HL-60 (cell line): ENCODE results near the gene SUFU.

Experiments used
- DNase-seq, 2 experiments: peaks; one replicate each; pipeline ENCODE4 v3.0.0-alpha.2; 2010 to 2020; ENCODE audit warnings: low read depth in 1 of 2, low spot score in 1 of 2
- H3K27ac ChIP-seq: fragments of 250-450 bp; sonication (Bioruptor Pico); replicated peaks from 2 replicates; pipeline ENCODE4 v1.5.1; 2020; ENCODE audit warnings: mild to moderate bottlenecking, moderate library complexity
- H3K27me3 ChIP-seq: fragments of 250-450 bp; sonication (Bioruptor Pico); 2 replicates; pipeline ENCODE4 v1.5.1; 2021; ENCODE audit warnings: mild to moderate bottlenecking, moderate library complexity; ENCODE audit not compliant: insufficient read depth, poor library complexity, severe bottlenecking
- H3K4me3 ChIP-seq: replicated peaks from 2 replicates; pipeline ENCODE4 v1.5.1; 2011; ENCODE audit warnings: mild to moderate bottlenecking, control low read depth, low read length; ENCODE audit not compliant: insufficient read depth
- GABPA ChIP-seq: IDR thresholded peaks from 2 replicates; pipeline ENCODE4 v1.6.1; 2012; ENCODE audit warnings: low read depth
- POLR2AphosphoS5 ChIP-seq: IDR thresholded peaks from 2 replicates; pipeline ENCODE4 v1.6.1; 2012; ENCODE audit warnings: low read depth
- SPI1 ChIP-seq: IDR thresholded peaks from 2 replicates; pipeline ENCODE4 v1.6.1; 2012; ENCODE audit warnings: low read depth, mild to moderate bottlenecking, borderline replicate concordance
- TF ChIP-seq, protein P1 (sequence below): IDR thresholded peaks from one replicate; pipeline ENCODE4 v1.5.1; 2011; ENCODE audit warnings: low read length, control low read depth, inconsistent platforms; ENCODE audit not compliant: insufficient read depth
- TF ChIP-seq, protein P2 (sequence below): IDR thresholded peaks from 2 replicates; pipeline ENCODE4 v1.6.1; 2012; ENCODE audit warnings: low read depth; ENCODE audit not compliant: insufficient replicate concordance

Gene SUFU

DNA sequence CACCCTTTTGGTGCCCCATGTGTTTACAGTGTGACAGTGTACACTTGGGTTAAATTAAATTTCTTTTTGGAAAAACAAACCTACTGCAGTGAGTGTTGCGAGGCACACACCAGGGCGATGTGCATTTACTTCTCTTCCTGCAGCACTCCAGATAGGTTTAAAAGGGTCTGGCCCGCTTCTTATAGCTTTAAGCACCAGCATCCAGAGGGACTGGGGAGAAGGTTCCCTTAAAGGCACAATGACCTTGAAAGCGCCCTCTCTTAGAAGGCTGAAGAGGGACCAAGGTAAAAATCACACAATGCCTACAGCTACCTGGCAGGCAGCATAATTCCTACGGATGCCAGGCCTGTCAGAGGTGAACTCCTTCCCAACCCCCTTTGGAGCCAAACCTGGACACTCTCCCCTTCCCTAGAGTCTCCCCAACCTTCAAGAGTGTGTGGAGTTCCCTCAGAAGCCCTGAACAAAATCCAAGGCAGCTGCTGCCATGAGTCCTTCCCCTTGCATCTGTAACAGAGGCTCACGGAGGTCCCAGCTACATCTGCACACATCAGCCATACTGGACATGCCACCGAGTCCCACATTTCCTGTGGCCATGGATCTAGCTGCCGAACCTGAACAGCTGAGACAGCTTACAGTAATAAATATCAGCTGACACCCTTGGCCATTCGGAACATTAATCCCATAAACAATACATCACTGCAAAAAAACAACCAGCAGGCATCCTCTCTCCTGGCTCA lies 173.7 kb downstream of the SUFU start:
- TF ChIP-seq GABPA (no peak), POLR2AphosphoS5 (no peak)
- no peak overlapping the region for H3K4me3 ChIP-seq
- H3K27me3 ChIP-seq: no peaks in the 10 kb centered on the region
- no peak for DNase-seq
- H3K27ac ChIP-seq: no peak overlapping the region

DNA sequence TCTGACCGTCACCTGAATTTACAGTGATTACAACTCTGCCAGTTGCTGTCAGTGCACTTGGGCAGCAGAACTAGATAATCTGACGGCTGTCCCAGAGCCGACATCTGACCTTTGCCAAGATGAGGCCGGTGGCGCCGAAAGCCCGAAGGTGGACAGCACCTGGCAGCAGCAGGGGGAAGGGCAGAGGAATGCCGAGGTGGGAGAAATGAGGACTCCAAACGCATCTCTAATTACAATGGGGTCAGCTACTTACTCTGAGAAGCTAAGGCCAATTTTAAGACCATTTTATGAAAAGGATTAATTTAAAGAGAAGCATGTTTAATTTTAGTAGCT lies 174.3 kb downstream of the SUFU start:
- Histone ChIP-seq H3K27ac (no peak overlapping the region), H3K27me3 (no peaks in the 10 kb centered on the region), H3K4me3 (no peak overlapping the region)
- TF ChIP-seq, protein P1, sequence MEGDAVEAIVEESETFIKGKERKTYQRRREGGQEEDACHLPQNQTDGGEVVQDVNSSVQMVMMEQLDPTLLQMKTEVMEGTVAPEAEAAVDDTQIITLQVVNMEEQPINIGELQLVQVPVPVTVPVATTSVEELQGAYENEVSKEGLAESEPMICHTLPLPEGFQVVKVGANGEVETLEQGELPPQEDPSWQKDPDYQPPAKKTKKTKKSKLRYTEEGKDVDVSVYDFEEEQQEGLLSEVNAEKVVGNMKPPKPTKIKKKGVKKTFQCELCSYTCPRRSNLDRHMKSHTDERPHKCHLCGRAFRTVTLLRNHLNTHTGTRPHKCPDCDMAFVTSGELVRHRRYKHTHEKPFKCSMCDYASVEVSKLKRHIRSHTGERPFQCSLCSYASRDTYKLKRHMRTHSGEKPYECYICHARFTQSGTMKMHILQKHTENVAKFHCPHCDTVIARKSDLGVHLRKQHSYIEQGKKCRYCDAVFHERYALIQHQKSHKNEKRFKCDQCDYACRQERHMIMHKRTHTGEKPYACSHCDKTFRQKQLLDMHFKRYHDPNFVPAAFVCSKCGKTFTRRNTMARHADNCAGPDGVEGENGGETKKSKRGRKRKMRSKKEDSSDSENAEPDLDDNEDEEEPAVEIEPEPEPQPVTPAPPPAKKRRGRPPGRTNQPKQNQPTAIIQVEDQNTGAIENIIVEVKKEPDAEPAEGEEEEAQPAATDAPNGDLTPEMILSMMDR: no peak
- TF ChIP-seq GABPA (no peak), POLR2AphosphoS5 (no peak), SPI1 (no peak)
- TF ChIP-seq, protein P2, sequence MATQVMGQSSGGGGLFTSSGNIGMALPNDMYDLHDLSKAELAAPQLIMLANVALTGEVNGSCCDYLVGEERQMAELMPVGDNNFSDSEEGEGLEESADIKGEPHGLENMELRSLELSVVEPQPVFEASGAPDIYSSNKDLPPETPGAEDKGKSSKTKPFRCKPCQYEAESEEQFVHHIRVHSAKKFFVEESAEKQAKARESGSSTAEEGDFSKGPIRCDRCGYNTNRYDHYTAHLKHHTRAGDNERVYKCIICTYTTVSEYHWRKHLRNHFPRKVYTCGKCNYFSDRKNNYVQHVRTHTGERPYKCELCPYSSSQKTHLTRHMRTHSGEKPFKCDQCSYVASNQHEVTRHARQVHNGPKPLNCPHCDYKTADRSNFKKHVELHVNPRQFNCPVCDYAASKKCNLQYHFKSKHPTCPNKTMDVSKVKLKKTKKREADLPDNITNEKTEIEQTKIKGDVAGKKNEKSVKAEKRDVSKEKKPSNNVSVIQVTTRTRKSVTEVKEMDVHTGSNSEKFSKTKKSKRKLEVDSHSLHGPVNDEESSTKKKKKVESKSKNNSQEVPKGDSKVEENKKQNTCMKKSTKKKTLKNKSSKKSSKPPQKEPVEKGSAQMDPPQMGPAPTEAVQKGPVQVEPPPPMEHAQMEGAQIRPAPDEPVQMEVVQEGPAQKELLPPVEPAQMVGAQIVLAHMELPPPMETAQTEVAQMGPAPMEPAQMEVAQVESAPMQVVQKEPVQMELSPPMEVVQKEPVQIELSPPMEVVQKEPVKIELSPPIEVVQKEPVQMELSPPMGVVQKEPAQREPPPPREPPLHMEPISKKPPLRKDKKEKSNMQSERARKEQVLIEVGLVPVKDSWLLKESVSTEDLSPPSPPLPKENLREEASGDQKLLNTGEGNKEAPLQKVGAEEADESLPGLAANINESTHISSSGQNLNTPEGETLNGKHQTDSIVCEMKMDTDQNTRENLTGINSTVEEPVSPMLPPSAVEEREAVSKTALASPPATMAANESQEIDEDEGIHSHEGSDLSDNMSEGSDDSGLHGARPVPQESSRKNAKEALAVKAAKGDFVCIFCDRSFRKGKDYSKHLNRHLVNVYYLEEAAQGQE: no peak
- no peak for DNase-seq

DNA sequence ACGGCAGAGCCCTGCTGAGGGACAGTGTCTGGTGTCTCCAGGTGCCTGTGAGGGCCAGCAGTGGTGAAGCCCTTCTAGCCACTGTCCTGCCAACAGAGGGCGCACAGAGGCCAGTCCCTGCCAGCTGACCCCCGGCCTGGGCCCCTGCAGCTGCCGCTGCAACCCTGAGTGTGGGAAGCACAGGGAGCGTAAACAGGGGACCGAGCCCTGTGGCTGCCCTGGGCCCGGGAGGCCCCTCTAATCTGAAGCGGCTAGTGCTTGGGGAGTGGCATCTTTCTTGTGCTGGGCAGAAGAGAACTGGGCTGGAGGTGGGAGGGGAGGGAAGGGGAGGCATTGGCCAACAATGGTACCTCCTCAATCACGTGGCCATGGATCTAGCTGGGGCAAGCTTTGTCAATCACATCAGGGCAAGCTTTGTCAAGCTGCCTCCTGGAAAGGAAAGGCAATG lies 175.1 kb downstream of the SUFU start:
- H3K27ac ChIP-seq: no peak overlapping the region
- H3K27me3 ChIP-seq: no peaks in the 10 kb centered on the region
- DNase-seq: peak in 1 of 2 experiments; percentile 55
- TF ChIP-seq SPI1 (no peak), POLR2AphosphoS5 (no peak), GABPA (no peak)
- TF ChIP-seq, protein P1: peak; percentile 69
- TF ChIP-seq, protein P2: no peak
- no peak overlapping the region for H3K4me3 ChIP-seq

DNA sequence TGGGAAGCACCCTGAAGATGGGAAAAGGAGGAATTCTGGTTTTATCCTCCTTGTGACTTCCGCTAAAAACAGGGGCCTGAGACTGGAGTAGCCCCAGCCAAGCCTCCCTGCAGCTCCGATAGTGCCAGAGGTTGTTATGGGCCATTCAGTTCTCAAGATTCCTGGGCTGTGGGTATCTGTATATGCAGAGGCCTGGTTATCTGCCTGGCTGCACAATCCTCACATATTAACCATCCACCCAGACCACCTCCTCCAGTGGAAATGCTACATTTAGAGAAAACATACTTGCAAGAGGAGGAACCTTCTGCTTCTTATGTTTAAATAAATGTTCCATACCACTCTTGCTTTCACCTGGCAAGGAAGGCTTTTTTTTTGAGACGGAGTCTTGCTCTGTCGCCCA lies 175.8 kb downstream of the SUFU start:
- no peaks in the 10 kb centered on the region for H3K27me3 ChIP-seq
- no peak overlapping the region for H3K4me3 ChIP-seq
- DNase-seq: no peak
- no peak for TF ChIP-seq POLR2AphosphoS5
- TF ChIP-seq, protein P1: no peak
- H3K27ac ChIP-seq: no peak overlapping the region
